Body of pancreas (tissue), 4 donors: ENCODE data around the gene SYPL2.

Experiments used
- CTCF ChIP-seq, 7 experiments: fragments of 450-650 bp in 4 of 7; fragments of 200-600 bp in 3 of 7; sonication (generic) in 3 of 7; IDR thresholded peaks; one replicate each; pipeline ENCODE4 v1.5.1; 2016 to 2019; ENCODE audit warnings: antibody characterized with exemption in 7 of 7
- POLR2A ChIP-seq, 3 donors: fragments of 450-650 bp; IDR thresholded peaks; one replicate each; pipeline ENCODE4 v1.6.1; 2016; ENCODE audit warnings: antibody characterized with exemption in 3 of 3, mild to moderate bottlenecking in 2 of 3

GRCh38 chr1:109477821-109478220 lies 11.5 kb downstream of the SYPL2 start:
- TF ChIP-seq CTCF (IDR thresholded peaks at IDR 0.05) (no peak), POLR2A (IDR thresholded peaks at IDR 0.05) (no peak)
